Smooth muscle cell (in vitro differentiated cells): ENCODE results near the gene TXNRD2. TPM values are rescaled to one million over a fixed set of nuclear protein-coding genes. Genes with fewer than 3 reads are reported as not detected.

Experiments used
- DNase-seq: peaks from one replicate; lab custom pipeline; 2025; ENCODE audit not compliant: unreplicated experiment; lab: John Stamatoyannopoulos, UW
- H2AFZ ChIP-seq: fragments of 200-600 bp; sonication (generic); 2 replicates; pipeline ENCODE4 v1.6.0; 2016; ENCODE audit warnings: antibody characterized with exemption, low read depth, mild to moderate bottlenecking
- H3F3A ChIP-seq: fragments of 200-600 bp; sonication (generic); 2 replicates; pipeline ENCODE4 v1.6.0; 2017; ENCODE audit warnings: antibody characterized with exemption, low read depth
- H3K27ac ChIP-seq: fragments of 200-600 bp; sonication (generic); 2 replicates; pipeline ENCODE4 v1.5.1; 2016; ENCODE audit warnings: low read depth, mild to moderate bottlenecking
- H3K27me3 ChIP-seq: fragments of 200-600 bp; sonication (generic); 2 replicates; pipeline ENCODE4 v1.6.1; 2016; ENCODE audit warnings: low read depth, mild to moderate bottlenecking
- H3K36me3 ChIP-seq: fragments of 200-600 bp; sonication (generic); 2 replicates; pipeline ENCODE4 v1.5.1; 2016; ENCODE audit warnings: low read depth
- H3K4me1 ChIP-seq: fragments of 200-600 bp; sonication (generic); 2 replicates; pipeline ENCODE4 v1.5.1; 2016; ENCODE audit warnings: low read depth
- H3K4me2 ChIP-seq: fragments of 200-600 bp; sonication (generic); 2 replicates; pipeline ENCODE4 v1.6.0; 2016; ENCODE audit warnings: mild to moderate bottlenecking
- H3K4me3 ChIP-seq: fragments of 200-600 bp; sonication (generic); 2 replicates; pipeline ENCODE4 v1.5.1; 2016; ENCODE audit warnings: mild to moderate bottlenecking
- H3K79me2 ChIP-seq: fragments of 200-600 bp; sonication (generic); 2 replicates; pipeline ENCODE4 v1.6.0; 2016; ENCODE audit warnings: low read depth, mild to moderate bottlenecking
- H3K9ac ChIP-seq: fragments of 200-600 bp; sonication (generic); 2 replicates; pipeline ENCODE4 v1.6.0; 2016; ENCODE audit warnings: low read depth
- H3K9me3 ChIP-seq: fragments of 200-600 bp; sonication (generic); replicated peaks from 2 replicates; pipeline ENCODE4 v1.5.1; 2016; ENCODE audit warnings: low read depth
- H4K20me1 ChIP-seq: fragments of 200-600 bp; sonication (generic); 2 replicates; pipeline ENCODE4 v1.6.0; 2016; ENCODE audit warnings: low read depth
- WGBS: methylation state at CpG from one replicate; pipeline ENCODE4 v1.1.7; 2016; ENCODE audit warnings: low lambda C conversion rate; 5-methylcytosine and 5-hydroxymethylcytosine counted together
- polyA plus RNA-seq: library from polyadenylated mRNA; unstranded; fragments of >200 nt; fragmentation: Nextera tagmentation; extraction: Ambion mirVana; gene quantifications from 2 replicates; pipeline ENCODE4 v1.2.1, GENCODE V29; 2016
- total RNA-seq: library from RNA; depleted of rRNA; stranded (reverse); fragments of >200 nt; gene quantifications from 2 replicates; pipeline ENCODE4 v1.2.3, GENCODE V29; 2014
- TF ChIP-seq, protein P1 (sequence below): fragments of 200-600 bp; sonication (generic); IDR thresholded peaks from 2 replicates; pipeline ENCODE4 v1.5.1; 2017; ENCODE audit warnings: borderline replicate concordance, mild to moderate bottlenecking, antibody characterized with exemption; ENCODE audit not compliant: insufficient read depth, poor library complexity, severe bottlenecking

TXNRD2 gene
- total and polyA plus RNA-seq, 2 experiments from 2014 or later = 3.2 TPM; not detected in 1

DNA sequence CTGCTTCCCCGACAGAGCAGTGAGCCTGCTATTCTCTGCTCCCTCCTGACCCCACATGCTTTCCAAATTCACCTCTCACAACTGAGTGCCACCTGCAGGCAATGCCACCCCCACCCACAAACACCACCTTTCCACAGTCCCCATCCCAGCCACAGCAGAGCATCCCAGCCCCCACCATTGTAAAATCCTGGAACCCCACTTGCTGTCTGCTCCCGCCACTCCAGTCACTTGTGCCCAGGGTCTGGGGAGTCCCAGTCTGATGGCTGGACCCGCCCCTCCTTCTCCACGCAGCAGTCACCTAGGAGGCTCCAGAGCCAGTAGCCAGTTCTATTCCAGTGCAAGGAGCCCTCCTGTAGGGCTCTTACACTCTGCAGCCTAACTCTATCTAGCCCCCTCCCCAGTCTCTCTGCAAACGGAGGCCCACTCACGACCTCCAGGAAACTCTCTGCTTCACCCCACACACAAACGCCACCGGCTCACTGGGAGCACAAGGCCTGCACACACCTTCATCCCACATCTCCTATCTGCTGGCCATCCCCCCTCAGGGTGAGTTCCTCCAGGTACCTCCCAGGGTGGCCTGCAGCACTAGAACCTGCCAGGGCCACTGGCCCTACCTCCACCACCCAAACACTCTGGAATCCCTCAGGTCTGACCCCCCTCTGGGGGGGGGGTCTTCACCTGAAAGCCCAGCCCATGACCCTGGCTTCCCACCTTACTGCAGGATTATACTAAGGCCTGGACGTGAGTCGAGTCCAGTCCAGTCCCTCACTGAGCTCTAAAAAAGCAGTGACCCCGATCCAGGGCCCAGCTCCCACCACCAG, 88.3 kb downstream of the TXNRD2 start:
- Histone ChIP-seq H3K79me2 (peaks cover 31% of the 10 kb centered on the region), H3K27me3 (no peaks in the 10 kb centered on the region), H3K4me2 (peak overlapping the region; percentile 90), H3K9me3 (no peaks in the 10 kb centered on the region), H4K20me1 (peaks cover 33% of the 10 kb centered on the region), H2AFZ (no peak overlapping the region), H3K4me1 (peaks cover 16% of the 10 kb centered on the region), H3K27ac (no peak overlapping the region), H3F3A (no peaks in the 10 kb centered on the region), H3K9ac (no peak overlapping the region), H3K36me3 (no peaks in the 10 kb centered on the region), H3K4me3 (peak overlapping the region; percentile 88)
- 67% methylated on average over 11 of the region's 11 CpGs for WGBS
- TF ChIP-seq, protein P1, sequence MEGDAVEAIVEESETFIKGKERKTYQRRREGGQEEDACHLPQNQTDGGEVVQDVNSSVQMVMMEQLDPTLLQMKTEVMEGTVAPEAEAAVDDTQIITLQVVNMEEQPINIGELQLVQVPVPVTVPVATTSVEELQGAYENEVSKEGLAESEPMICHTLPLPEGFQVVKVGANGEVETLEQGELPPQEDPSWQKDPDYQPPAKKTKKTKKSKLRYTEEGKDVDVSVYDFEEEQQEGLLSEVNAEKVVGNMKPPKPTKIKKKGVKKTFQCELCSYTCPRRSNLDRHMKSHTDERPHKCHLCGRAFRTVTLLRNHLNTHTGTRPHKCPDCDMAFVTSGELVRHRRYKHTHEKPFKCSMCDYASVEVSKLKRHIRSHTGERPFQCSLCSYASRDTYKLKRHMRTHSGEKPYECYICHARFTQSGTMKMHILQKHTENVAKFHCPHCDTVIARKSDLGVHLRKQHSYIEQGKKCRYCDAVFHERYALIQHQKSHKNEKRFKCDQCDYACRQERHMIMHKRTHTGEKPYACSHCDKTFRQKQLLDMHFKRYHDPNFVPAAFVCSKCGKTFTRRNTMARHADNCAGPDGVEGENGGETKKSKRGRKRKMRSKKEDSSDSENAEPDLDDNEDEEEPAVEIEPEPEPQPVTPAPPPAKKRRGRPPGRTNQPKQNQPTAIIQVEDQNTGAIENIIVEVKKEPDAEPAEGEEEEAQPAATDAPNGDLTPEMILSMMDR = no peak
- DNase-seq = no peak

DNA sequence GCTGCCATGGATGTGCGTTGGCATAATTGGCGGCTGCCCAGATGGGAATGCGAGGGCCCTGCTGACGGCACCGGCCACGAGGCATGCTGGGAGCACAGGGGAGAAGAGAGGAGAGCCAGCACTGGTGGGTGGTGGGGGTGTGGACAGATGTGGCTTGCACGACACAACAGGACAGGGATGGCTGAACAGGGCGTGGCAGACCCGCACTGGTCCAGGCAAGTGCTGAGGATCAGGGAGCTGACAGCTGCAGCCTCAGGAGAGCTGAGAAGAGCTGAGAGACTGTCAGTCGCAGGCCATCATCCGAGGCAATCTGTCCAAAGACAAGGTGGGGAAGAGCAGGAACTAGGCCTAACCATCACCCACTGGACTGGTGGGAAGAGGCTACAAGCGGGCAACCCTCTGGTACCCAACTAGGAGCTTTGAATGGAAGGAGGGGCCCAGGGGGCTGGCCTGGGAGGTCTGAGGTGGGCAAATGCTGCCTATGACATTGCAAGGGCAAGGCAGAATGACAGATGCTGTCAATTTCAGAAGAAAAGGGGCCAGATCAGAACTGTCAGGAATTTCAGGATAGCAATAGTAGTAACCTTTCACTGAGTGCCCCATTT, 89.3 kb downstream of the TXNRD2 start:
- Histone ChIP-seq H3K4me1 (peaks cover 16% of the 10 kb centered on the region), H3K79me2 (peaks cover 31% of the 10 kb centered on the region), H3K9ac (no peak overlapping the region), H3K36me3 (no peaks in the 10 kb centered on the region), H3K27ac (no peak overlapping the region), H4K20me1 (peaks cover 40% of the 10 kb centered on the region), H3K4me2 (no peak overlapping the region), H3K27me3 (no peaks in the 10 kb centered on the region), H2AFZ (no peak overlapping the region), H3K9me3 (no peaks in the 10 kb centered on the region), H3K4me3 (no peak overlapping the region), H3F3A (no peaks in the 10 kb centered on the region)
- DNase-seq = no peak
- WGBS = 91% methylated on average over 12 of the region's 12 CpGs
- TF ChIP-seq, protein P1 = no peak

DNA sequence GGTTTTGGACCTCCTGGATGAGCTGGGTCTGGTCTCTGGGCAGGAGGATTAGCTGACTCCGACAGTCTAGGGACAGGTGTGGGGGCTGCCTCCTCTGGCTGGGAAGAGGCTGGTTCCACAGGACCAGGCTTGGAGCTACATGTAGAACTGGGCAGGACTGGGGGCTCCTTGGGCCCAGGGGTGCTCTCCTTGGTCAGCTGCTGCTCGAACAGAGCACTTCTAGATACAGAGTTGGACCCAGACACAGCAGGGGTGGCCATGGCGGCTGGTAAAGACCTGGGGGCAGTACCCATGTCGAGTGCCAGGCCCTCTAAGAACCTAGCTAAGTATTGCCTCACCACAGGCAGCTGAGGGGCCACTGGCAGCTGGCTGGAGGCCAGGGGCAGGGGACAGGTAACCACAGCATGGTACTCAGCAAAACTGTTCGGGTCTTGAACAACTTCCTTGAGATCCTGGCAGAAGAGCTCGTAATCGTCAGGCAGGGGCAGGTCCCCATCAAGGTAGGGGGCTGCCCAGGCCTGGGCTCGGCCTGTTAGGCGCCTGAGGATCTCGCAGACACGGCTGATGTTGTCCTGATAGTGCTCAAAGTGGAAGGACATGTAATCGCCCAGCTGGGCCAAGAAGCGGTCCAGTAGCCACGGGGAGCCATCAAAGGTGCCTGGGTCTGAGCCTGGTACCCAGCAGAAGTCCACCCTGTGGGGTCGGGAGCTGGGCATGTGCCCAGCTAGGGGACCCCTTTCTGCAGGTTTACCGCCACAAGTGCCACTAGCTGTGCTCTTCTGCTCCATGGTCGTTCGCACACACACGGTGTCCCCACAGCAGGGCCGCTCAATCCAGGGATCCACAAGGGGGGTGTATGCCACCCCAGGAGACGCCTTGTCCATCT, 90.1 kb downstream of the TXNRD2 start:
- WGBS = 95% methylated on average over 21 of the region's 21 CpGs
- Histone ChIP-seq H4K20me1 (peaks cover 48% of the 10 kb centered on the region), H3K79me2 (peaks cover 31% of the 10 kb centered on the region)

More for the DNA sequence above, 90.1 kb downstream of the TXNRD2 start:
- TF ChIP-seq, protein P1 = no peak
- no peaks in the 10 kb centered on the region for H3K9me3 ChIP-seq
- peaks cover 16% of the 10 kb centered on the region for H3K4me1 ChIP-seq
- H3K9ac ChIP-seq = no peak overlapping the region
- H3K27me3 ChIP-seq = no peaks in the 10 kb centered on the region
- no peaks in the 10 kb centered on the region for H3F3A ChIP-seq
- no peak overlapping the region for H3K4me2 ChIP-seq
- no peak overlapping the region for H3K27ac ChIP-seq
- H2AFZ ChIP-seq = no peak overlapping the region
- no peaks in the 10 kb centered on the region for H3K36me3 ChIP-seq
- no peak overlapping the region for H3K4me3 ChIP-seq
- DNase-seq = no peak
